ENCODE data around the gene KRT77. TPM values are rescaled to one million over a fixed set of nuclear protein-coding genes. Genes with fewer than 3 reads are reported as not detected.

The KRT77 gene
- total and polyA plus RNA-seq, 2 experiments from 2014 or later = not detected

DNA sequence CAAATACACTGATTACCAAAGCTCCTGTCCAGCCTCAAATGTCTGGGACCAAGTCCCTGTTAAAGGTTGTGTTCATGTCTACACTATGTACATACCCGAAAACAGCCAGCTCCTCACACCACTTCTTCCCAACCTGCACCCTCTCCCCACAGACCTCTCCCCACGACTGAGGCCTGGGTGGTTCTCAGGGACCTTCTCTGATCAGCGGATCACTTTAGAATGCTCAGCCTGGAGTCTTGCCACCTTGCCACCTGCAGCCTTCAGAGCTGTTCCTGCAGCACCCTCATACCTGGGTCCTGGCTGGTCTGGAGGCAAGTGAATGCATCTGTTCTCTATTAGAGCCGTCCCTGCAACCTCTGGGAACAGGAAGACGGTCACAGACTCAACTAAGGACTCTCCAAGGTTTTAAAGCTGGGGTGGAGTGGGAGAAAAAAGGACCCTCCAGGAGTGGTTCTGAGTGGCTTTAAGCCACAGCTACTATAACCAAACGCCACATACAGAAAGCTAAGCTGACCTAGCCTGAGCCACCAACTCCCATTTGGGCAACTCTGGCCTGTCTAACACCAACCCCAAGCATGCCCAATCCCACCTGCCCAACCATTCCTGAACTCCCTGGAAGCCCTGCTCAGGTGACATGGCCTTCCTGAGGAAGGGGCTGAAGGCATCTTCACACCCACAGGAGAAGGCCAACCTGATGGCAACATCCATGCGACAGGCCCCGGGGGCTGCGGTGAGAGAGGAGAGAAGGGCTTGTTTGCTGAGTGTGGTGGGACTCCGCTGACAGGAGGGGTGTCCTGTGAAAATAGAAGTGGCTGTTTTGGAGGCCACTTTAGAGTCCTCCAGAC is 59.9 kb downstream of the KRT77 start (continued):
- TF ChIP-seq, protein P1, sequence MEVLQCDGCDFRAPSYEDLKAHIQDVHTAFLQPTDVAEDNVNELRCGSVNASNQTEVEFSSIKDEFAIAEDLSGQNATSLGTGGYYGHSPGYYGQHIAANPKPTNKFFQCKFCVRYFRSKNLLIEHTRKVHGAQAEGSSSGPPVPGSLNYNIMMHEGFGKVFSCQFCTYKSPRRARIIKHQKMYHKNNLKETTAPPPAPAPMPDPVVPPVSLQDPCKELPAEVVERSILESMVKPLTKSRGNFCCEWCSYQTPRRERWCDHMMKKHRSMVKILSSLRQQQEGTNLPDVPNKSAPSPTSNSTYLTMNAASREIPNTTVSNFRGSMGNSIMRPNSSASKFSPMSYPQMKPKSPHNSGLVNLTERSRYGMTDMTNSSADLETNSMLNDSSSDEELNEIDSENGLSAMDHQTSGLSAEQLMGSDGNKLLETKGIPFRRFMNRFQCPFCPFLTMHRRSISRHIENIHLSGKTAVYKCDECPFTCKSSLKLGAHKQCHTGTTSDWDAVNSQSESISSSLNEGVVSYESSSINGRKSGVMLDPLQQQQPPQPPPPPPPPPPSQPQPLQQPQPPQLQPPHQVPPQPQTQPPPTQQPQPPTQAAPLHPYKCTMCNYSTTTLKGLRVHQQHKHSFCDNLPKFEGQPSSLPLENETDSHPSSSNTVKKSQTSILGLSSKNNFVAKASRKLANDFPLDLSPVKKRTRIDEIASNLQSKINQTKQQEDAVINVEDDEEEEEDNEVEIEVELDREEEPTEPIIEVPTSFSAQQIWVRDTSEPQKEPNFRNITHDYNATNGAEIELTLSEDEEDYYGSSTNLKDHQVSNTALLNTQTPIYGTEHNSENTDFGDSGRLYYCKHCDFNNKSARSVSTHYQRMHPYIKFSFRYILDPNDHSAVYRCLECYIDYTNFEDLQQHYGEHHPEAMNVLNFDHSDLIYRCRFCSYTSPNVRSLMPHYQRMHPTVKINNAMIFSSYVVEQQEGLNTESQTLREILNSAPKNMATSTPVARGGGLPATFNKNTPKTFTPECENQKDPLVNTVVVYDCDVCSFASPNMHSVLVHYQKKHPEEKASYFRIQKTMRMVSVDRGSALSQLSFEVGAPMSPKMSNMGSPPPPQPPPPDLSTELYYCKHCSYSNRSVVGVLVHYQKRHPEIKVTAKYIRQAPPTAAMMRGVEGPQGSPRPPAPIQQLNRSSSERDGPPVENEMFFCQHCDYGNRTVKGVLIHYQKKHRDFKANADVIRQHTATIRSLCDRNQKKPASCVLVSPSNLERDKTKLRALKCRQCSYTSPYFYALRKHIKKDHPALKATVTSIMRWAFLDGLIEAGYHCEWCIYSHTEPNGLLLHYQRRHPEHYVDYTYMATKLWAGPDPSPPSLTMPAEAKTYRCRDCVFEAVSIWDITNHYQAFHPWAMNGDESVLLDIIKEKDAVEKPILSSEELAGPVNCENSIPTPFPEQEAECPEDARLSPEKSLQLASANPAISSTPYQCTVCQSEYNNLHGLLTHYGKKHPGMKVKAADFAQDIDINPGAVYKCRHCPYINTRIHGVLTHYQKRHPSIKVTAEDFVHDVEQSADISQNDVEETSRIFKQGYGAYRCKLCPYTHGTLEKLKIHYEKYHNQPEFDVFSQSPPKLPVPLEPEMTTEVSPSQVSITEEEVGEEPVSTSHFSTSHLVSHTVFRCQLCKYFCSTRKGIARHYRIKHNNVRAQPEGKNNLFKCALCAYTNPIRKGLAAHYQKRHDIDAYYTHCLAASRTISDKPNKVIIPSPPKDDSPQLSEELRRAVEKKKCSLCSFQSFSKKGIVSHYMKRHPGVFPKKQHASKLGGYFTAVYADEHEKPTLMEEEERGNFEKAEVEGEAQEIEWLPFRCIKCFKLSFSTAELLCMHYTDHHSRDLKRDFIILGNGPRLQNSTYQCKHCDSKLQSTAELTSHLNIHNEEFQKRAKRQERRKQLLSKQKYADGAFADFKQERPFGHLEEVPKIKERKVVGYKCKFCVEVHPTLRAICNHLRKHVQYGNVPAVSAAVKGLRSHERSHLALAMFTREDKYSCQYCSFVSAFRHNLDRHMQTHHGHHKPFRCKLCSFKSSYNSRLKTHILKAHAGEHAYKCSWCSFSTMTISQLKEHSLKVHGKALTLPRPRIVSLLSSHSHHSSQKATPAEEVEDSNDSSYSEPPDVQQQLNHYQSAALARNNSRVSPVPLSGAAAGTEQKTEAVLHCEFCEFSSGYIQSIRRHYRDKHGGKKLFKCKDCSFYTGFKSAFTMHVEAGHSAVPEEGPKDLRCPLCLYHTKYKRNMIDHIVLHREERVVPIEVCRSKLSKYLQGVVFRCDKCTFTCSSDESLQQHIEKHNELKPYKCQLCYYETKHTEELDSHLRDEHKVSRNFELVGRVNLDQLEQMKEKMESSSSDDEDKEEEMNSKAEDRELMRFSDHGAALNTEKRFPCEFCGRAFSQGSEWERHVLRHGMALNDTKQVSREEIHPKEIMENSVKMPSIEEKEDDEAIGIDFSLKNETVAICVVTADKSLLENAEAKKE (CRISPR knock-in tag; IDR thresholded peaks at IDR 0.05) = no peak

DNA sequence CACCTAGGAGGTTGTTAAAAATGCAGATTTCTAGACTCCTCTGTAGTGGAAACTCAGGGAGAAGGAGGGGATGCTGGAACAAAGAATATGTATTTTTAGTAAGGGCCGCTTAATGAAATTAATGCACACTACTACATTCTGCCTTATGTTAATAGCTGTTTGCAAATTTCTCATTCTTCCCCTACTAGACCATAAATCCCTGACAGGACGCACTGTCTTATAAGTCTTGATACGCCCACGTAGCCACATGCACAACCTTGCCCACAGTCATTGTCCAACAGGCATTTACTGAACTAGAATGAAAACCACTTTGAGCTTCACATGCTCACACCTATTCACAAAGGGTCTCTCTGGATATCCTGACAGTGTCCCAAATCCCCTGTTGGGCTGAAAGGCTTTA is 61.9 kb downstream of the KRT77 start:
- H2AFZ ChIP-seq = no peak overlapping the region
- no peaks in the 10 kb centered on the region for H3K9me2 ChIP-seq (ENCODE audit: insufficient read depth)
- H3K27ac ChIP-seq (ENCODE audit: low read depth) = no peak overlapping the region
- H3K79me2 ChIP-seq (replicated peaks; ENCODE audit: insufficient read depth) = no peaks in the 10 kb centered on the region
- H3K27ac Mint-ChIP-seq = no peak overlapping the region
- H3K36me3 ChIP-seq (ENCODE audit: insufficient read depth) = no peaks in the 10 kb centered on the region
- no peak overlapping the region for H3K4me2 ChIP-seq
- no peaks in the 10 kb centered on the region for H3K4me1 Mint-ChIP-seq
- no peaks in the 10 kb centered on the region for H4K20me1 ChIP-seq (replicated peaks; ENCODE audit: insufficient read depth)
- H3K4me3 ChIP-seq = no peak overlapping the region
- no peaks in the 10 kb centered on the region for H3K36me3 Mint-ChIP-seq (ENCODE audit: low read depth)
- no peaks in the 10 kb centered on the region for H3K27me3 Mint-ChIP-seq (ENCODE audit: insufficient read depth, low read depth, poor library complexity)
- no peaks in the 10 kb centered on the region for H3K27me3 ChIP-seq (ENCODE audit: insufficient read depth)
- no peaks in the 10 kb centered on the region for H3F3A ChIP-seq (replicated peaks; ENCODE audit: low read depth)
- no peak overlapping the region for H3K4me3 Mint-ChIP-seq
- no peaks in the 10 kb centered on the region for H3K9me3 Mint-ChIP-seq
- DNase-seq (ENCODE audit: low spot score) (no peak), ATAC-seq (no peak)
- H3K4me1 ChIP-seq (ENCODE audit: insufficient read depth) = no peaks in the 10 kb centered on the region
- TF ChIP-seq JUNB (IDR thresholded peaks at IDR 0.05; ENCODE audit: unreplicated experiment) = no peak
- TF ChIP-seq CREB1 (CRISPR knock-in tag; IDR thresholded peaks at IDR 0.05; ENCODE audit: low read depth) = no peak
- no peak for TF ChIP-seq NANOG (IDR thresholded peaks at IDR 0.05; ENCODE audit: borderline replicate concordance)
- no peak for TF ChIP-seq STAT1 (IDR thresholded peaks at IDR 0.05; ENCODE audit: unreplicated experiment)
- no peak for TF ChIP-seq ZNF114 (CRISPR knock-in tag; IDR thresholded peaks at IDR 0.05)
- TF ChIP-seq EZH2phosphoT487 (IDR thresholded peaks at IDR 0.05; ENCODE audit: unreplicated experiment) = no peak
- TF ChIP-seq, protein P1 (CRISPR knock-in tag; IDR thresholded peaks at IDR 0.05) = no peak
- TF ChIP-seq, protein P2, sequence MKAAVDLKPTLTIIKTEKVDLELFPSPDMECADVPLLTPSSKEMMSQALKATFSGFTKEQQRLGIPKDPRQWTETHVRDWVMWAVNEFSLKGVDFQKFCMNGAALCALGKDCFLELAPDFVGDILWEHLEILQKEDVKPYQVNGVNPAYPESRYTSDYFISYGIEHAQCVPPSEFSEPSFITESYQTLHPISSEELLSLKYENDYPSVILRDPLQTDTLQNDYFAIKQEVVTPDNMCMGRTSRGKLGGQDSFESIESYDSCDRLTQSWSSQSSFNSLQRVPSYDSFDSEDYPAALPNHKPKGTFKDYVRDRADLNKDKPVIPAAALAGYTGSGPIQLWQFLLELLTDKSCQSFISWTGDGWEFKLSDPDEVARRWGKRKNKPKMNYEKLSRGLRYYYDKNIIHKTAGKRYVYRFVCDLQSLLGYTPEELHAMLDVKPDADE (IDR thresholded peaks at IDR 0.05) = no peak

Data from GM23338 (cell line).